Transverse colon (tissue), 4 donors: ENCODE data around the gene PNO1.

Source experiments
- CTCF ChIP-seq, 5 experiments: fragments of 200-600 bp in 3 of 5; fragments of 450-650 bp in 2 of 5; sonication (generic) in 3 of 5; IDR thresholded peaks; 1 replicate in 2 of 5; 2 replicates in 3 of 5; pipeline ENCODE4 v1.5.1; 2016 to 2017; ENCODE audit warnings: antibody characterized with exemption in 5 of 5, inconsistent platforms in 3 of 5, mild to moderate bottlenecking in 2 of 5, moderate library complexity in 1 of 5
- POLR2A ChIP-seq: fragments of 450-650 bp; IDR thresholded peaks from one replicate; pipeline ENCODE4 v1.6.1; 2016; ENCODE audit warnings: antibody characterized with exemption, mild to moderate bottlenecking, moderate library complexity
- POLR2AphosphoS5 ChIP-seq, 3 donors: sonication (generic); formaldehyde crosslinking; IDR thresholded peaks; one replicate each; pipeline ENCODE4 v1.6.1; 2016; ENCODE audit warnings: antibody characterized with exemption in 3 of 3

GRCh38 chr2:68217729-68218128, 60.0 kb downstream of the PNO1 start:
- TF ChIP-seq POLR2A (no peak), POLR2AphosphoS5 (IDR thresholded peaks at IDR 0.05) (no peak), CTCF (IDR thresholded peaks at IDR 0.05) (no peak)
